ENCODE measurements around the gene TMEM101.
"Not testable (repeated sequence)": the region's sequence is repeated elsewhere in the genome, so short reads cannot be mapped to it uniquely, and the experiment has no call there.

Gene TMEM101

DNA sequence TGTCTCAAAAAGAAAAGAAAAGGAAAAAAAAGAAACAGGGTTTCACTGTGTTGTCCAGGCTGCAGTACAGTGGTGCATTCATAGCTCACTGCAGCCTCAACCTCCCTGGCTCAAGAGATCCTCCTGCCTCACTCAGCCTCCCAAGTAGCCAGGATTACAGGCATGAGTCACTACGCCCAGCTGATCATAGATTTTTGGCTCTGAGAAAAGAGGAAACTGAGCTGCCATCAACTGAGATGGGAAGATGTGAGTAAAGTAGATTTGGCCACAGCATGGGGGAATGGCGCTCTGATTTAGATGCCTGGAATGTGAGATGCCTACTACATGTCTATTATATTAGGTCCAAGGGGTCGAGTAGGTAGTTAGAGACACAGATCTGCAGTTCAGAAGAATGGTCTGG lies 16.2 kb downstream of the TMEM101 start:
- H3K4me2 ChIP-seq (ENCODE audit: low read depth, low read length, poor library complexity, severe bottlenecking) = no peak overlapping the region

DNA sequence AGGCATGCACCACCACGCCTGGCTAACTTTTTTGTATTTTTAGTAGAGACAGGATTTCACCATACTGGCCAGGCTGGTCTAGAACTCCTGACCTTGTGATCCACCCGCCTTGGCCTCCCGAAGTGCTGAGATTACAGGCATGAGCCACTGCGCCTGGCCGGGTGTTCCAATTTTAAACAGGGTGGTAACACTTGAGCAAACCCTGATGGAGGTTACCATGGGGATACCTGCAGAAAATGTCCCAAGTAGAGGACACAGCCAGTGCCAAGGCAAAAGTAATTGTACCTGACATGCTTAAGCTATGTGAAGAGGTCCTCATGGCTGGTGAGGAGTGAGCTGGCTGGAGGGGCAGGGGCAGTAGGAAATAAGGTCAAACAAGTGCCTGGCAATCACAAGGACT lies 17.6 kb downstream of the TMEM101 start:
- not testable (repeated sequence) for H3K27ac ChIP-seq (ENCODE audit: low read depth, low read length); H3K27me3 ChIP-seq (ENCODE audit: low read length); H3K36me3 ChIP-seq (ENCODE audit: low read length); H3K4me3 ChIP-seq (ENCODE audit: insufficient read depth, low read length, poor library complexity, severe bottlenecking); H3K4me2 ChIP-seq (ENCODE audit: low read depth, low read length, poor library complexity, severe bottlenecking); H3K79me2 ChIP-seq (ENCODE audit: insufficient read depth, low read length); H4K20me1 ChIP-seq (ENCODE audit: low read depth, low read length); H2AFZ ChIP-seq (ENCODE audit: low read depth, low read length, severe bottlenecking); H3F3A ChIP-seq (ENCODE audit: insufficient read depth); H3K9me2 ChIP-seq (replicated peaks; ENCODE audit: insufficient read depth, low read length); H3K9me3 ChIP-seq (ENCODE audit: insufficient read depth, low read length); H3K9ac ChIP-seq (ENCODE audit: low read length)

More for the DNA sequence above, 16.2 kb downstream of the TMEM101 start:
- Histone ChIP-seq H3K9me2 (replicated peaks; ENCODE audit: insufficient read depth, low read length) (no peaks in the 10 kb centered on the region), H3K79me2 (ENCODE audit: insufficient read depth, low read length) (no peaks in the 10 kb centered on the region), H3K9me3 (ENCODE audit: insufficient read depth, low read length) (no peaks in the 10 kb centered on the region), H3K36me3 (ENCODE audit: low read length) (no peaks in the 10 kb centered on the region), H3K4me3 (ENCODE audit: insufficient read depth, low read length, poor library complexity, severe bottlenecking) (no peak overlapping the region), H3K27me3 (ENCODE audit: low read length) (no peaks in the 10 kb centered on the region), H4K20me1 (ENCODE audit: low read depth, low read length) (no peaks in the 10 kb centered on the region), H2AFZ (ENCODE audit: low read depth, low read length, severe bottlenecking) (no peak overlapping the region), H3K9ac (ENCODE audit: low read length) (no peak overlapping the region), H3K27ac (ENCODE audit: low read depth, low read length) (no peak overlapping the region), H3F3A (ENCODE audit: insufficient read depth) (no peaks in the 10 kb centered on the region)
- TF ChIP-seq, protein P1, sequence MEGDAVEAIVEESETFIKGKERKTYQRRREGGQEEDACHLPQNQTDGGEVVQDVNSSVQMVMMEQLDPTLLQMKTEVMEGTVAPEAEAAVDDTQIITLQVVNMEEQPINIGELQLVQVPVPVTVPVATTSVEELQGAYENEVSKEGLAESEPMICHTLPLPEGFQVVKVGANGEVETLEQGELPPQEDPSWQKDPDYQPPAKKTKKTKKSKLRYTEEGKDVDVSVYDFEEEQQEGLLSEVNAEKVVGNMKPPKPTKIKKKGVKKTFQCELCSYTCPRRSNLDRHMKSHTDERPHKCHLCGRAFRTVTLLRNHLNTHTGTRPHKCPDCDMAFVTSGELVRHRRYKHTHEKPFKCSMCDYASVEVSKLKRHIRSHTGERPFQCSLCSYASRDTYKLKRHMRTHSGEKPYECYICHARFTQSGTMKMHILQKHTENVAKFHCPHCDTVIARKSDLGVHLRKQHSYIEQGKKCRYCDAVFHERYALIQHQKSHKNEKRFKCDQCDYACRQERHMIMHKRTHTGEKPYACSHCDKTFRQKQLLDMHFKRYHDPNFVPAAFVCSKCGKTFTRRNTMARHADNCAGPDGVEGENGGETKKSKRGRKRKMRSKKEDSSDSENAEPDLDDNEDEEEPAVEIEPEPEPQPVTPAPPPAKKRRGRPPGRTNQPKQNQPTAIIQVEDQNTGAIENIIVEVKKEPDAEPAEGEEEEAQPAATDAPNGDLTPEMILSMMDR (IDR thresholded peaks at IDR 0.05; ENCODE audit: insufficient read depth, low read length, poor library complexity, severe bottlenecking) = no peak
- no peak for TF ChIP-seq EZH2phosphoT487 (conservative IDR thresholded peaks at IDR 0.05; ENCODE audit: low read length)

- Histone ChIP-seq H3K79me2 (ENCODE audit: insufficient read depth, low read length) (no peaks in the 10 kb centered on the region), H3K9ac (ENCODE audit: low read length) (no peak overlapping the region), H3K36me3 (ENCODE audit: low read length) (no peaks in the 10 kb centered on the region), H3K4me2 (ENCODE audit: low read depth, low read length, poor library complexity, severe bottlenecking) (no peak overlapping the region), H2AFZ (ENCODE audit: low read depth, low read length, severe bottlenecking) (no peak overlapping the region), H4K20me1 (ENCODE audit: low read depth, low read length) (no peaks in the 10 kb centered on the region), H3F3A (ENCODE audit: insufficient read depth) (no peaks in the 10 kb centered on the region), H3K9me2 (replicated peaks; ENCODE audit: insufficient read depth, low read length) (no peaks in the 10 kb centered on the region), H3K27ac (ENCODE audit: low read depth, low read length) (no peak overlapping the region), H3K9me3 (ENCODE audit: insufficient read depth, low read length) (no peaks in the 10 kb centered on the region), H3K27me3 (ENCODE audit: low read length) (no peaks in the 10 kb centered on the region), H3K4me3 (ENCODE audit: insufficient read depth, low read length, poor library complexity, severe bottlenecking) (no peak overlapping the region)
- TF ChIP-seq, protein P1 (IDR thresholded peaks at IDR 0.05; ENCODE audit: insufficient read depth, low read length, poor library complexity, severe bottlenecking) = no peak
- no peak for TF ChIP-seq EZH2phosphoT487 (conservative IDR thresholded peaks at IDR 0.05; ENCODE audit: low read length)
Measured at GRCh38 chr17:43995150-43995471, 19.7 kb downstream of the TMEM101 start.

DNA sequence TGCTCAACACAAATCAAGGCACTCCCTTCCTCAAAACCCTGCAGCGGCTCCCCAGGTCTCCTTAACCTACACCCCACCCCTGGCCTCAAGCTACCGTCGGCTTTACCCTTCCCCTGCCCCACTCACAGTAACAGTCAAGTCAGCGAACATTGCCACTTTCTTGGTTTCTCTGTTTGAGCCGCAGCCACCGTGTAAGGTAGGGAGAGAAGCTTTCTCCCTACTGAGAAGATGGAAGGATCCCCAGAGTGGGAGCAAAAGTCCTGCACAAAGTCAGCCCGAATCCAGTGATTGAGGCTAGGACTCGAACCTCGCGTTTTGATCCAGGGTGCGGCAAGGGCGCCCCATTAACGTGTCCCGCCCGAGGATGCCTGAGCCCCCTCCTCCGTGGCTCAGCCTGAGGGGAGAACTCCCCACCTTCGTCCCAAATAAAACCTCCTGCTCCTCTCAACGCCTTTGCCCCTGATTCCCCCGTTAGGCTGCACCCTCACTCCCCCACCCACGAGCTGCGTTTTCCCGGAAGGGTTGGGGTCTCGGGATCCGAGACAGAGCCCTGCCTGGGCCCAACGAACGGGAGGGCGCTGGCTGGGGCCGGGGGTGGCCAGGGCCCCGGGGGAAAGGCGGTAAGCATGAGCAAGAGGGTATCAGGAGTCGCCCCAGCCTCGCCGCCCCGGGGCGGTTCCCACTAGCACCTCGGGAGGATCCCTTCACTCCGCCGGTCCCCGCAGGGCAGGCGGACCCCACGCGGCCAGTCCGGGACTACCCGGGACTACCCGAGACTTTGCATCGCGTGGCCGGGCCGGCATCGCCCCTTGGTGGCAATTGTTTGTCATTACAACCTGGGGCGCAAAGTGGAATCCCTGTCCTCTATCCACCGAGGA lies 20.3 kb downstream of the TMEM101 start:
- H3K27me3 ChIP-seq (ENCODE audit: low read length) = no peaks in the 10 kb centered on the region
- no peak overlapping the region for H3K9ac ChIP-seq (ENCODE audit: low read length)
- TF ChIP-seq EZH2phosphoT487 (conservative IDR thresholded peaks at IDR 0.05; ENCODE audit: low read length) = no peak
- TF ChIP-seq, protein P1 (IDR thresholded peaks at IDR 0.05; ENCODE audit: insufficient read depth, low read length, poor library complexity, severe bottlenecking) = peak; percentile 42
- no peaks in the 10 kb centered on the region for H3K36me3 ChIP-seq (ENCODE audit: low read length)
- no peak overlapping the region for H3K4me2 ChIP-seq (ENCODE audit: low read depth, low read length, poor library complexity, severe bottlenecking)
- H3F3A ChIP-seq (ENCODE audit: insufficient read depth) = no peaks in the 10 kb centered on the region
- H3K4me3 ChIP-seq (ENCODE audit: insufficient read depth, low read length, poor library complexity, severe bottlenecking) = no peak overlapping the region
- H2AFZ ChIP-seq (ENCODE audit: low read depth, low read length, severe bottlenecking) = no peak overlapping the region
- H3K9me3 ChIP-seq (ENCODE audit: insufficient read depth, low read length) = no peaks in the 10 kb centered on the region
- H4K20me1 ChIP-seq (ENCODE audit: low read depth, low read length) = no peaks in the 10 kb centered on the region
- H3K27ac ChIP-seq (ENCODE audit: low read depth, low read length) = no peak overlapping the region
- H3K79me2 ChIP-seq (ENCODE audit: insufficient read depth, low read length) = no peaks in the 10 kb centered on the region
- no peaks in the 10 kb centered on the region for H3K9me2 ChIP-seq (replicated peaks; ENCODE audit: insufficient read depth, low read length)
